ENCODE data around the gene FANCC. TPM values are rescaled to one million over a fixed set of nuclear protein-coding genes. Genes with fewer than 3 reads are reported as not detected.

Gene FANCC
- total RNA-seq, 1 experiment from 2014 or later, result 14.5 TPM

DNA sequence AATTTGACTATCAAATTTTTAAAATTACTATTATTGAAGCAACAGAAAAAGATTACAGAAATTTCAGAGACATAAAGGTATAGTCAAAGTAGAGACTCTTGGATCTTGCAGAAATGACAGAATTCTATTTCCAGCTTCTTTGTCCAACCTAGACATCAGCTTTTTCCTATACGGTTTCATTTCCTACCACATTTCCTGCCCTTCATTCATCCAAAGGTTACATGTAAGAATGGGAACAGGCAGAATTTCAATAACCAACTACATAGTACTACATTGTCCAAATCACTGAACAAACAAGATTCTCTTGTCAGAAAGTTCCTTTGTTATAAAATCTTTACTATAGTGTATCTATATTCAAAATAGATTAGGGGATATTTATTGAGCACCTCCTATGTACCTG, 124.9 kb downstream of the FANCC start:
- H3K27ac Mint-ChIP-seq (ENCODE audit: unreplicated experiment), result no peak overlapping the region
- DNase-seq, result no peak
- BruUV-seq (replicated peaks), result no TSS peak
- CTCF ChIA-PET, result no interaction called here
- no peak overlapping the region for H3K4me3 Mint-ChIP-seq (ENCODE audit: low read depth, unreplicated experiment)
- no peaks in the 10 kb centered on the region for H3K36me3 Mint-ChIP-seq (ENCODE audit: insufficient read depth, unreplicated experiment)
- no peaks in the 10 kb centered on the region for H3K4me1 Mint-ChIP-seq (ENCODE audit: low read depth, unreplicated experiment)
- intact Hi-C loops (cut with micrococcal nuclease; ENCODE audit: unreplicated experiment), result no loop called here
- TF ChIP-seq, protein P1, sequence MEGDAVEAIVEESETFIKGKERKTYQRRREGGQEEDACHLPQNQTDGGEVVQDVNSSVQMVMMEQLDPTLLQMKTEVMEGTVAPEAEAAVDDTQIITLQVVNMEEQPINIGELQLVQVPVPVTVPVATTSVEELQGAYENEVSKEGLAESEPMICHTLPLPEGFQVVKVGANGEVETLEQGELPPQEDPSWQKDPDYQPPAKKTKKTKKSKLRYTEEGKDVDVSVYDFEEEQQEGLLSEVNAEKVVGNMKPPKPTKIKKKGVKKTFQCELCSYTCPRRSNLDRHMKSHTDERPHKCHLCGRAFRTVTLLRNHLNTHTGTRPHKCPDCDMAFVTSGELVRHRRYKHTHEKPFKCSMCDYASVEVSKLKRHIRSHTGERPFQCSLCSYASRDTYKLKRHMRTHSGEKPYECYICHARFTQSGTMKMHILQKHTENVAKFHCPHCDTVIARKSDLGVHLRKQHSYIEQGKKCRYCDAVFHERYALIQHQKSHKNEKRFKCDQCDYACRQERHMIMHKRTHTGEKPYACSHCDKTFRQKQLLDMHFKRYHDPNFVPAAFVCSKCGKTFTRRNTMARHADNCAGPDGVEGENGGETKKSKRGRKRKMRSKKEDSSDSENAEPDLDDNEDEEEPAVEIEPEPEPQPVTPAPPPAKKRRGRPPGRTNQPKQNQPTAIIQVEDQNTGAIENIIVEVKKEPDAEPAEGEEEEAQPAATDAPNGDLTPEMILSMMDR (IDR thresholded peaks at IDR 0.05; ENCODE audit: unreplicated experiment), result no peak
- peaks cover 4% of the 10 kb centered on the region for H3K9me3 Mint-ChIP-seq (ENCODE audit: low read depth, unreplicated experiment)
- H3K27me3 Mint-ChIP-seq (ENCODE audit: unreplicated experiment), result no peaks in the 10 kb centered on the region

DNA sequence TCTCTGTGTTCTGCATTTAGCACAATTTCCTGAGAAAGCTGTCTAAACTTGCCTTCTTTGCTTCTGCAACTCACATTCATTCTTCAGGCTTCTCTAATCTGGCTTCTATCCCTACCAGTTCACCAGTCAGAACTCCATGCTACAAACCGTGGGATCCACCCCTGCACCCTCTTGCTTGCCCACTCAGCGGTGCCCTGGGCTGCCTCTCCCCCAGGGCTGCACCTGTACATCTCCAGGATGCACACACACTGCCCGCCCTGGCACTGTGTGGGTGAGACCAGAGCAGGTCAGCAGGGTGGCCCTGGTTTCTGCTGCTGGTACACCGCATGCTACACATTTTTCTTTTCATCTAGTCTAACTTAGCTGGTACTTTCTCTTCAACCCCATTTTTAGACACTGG, 127.1 kb downstream of the FANCC start:
- H3K27ac Mint-ChIP-seq (ENCODE audit: unreplicated experiment), result no peak overlapping the region
- no peak overlapping the region for H3K4me3 Mint-ChIP-seq (ENCODE audit: low read depth, unreplicated experiment)
- TF ChIP-seq, protein P1 (IDR thresholded peaks at IDR 0.05; ENCODE audit: unreplicated experiment), result no peak
- no peaks in the 10 kb centered on the region for H3K4me1 Mint-ChIP-seq (ENCODE audit: low read depth, unreplicated experiment)
- DNase-seq, result no peak
- H3K9me3 Mint-ChIP-seq (ENCODE audit: low read depth, unreplicated experiment), result peaks cover 4% of the 10 kb centered on the region
- no peaks in the 10 kb centered on the region for H3K27me3 Mint-ChIP-seq (ENCODE audit: unreplicated experiment)
- BruUV-seq (replicated peaks), result no TSS peak
- intact Hi-C loops (cut with micrococcal nuclease; ENCODE audit: unreplicated experiment), result no loop called here
- CTCF ChIA-PET, result no interaction called here
- H3K36me3 Mint-ChIP-seq (ENCODE audit: insufficient read depth, unreplicated experiment), result no peaks in the 10 kb centered on the region

DNA sequence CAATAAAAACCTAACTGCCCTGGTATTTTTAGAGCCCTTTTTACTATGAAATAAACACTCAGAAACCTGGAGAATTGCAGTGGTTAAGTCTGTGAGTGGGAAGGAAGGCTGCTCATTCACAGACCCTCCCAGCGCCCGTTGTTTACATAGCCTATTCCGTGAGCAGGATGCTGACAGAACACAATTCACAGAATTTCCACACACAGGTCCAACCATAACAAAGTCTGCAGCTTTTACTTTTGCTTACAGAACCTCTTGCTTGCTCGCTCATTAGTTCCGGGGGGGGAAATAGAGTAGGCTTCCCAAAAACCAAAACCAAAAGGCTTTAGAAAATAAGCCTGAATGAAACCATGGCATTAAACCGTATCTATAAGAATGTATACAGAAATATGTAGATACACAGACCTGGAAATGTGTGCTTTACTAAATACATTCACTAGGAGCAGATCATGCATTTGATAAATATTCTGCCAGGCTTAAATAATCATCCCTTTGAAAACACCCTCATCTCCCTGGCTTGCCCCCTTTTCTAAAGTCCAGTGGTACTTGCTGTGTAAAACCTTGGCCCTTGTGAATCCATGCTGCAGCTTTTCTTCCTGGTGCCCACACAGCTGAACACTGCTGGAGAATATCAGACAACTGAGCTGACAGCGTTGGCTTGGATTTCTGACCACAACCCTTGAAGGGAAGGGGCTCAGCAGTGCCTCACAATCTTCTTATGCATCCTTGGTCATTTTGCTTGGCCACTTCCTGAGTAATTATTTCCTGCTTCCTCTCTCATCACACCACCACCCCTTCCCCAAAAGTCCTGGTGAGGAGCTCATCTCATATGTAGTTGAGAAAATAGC, 128.0 kb downstream of the FANCC start:
- TF ChIP-seq, protein P1 (IDR thresholded peaks at IDR 0.05; ENCODE audit: unreplicated experiment), result no peak
- peaks cover 4% of the 10 kb centered on the region for H3K9me3 Mint-ChIP-seq (ENCODE audit: low read depth, unreplicated experiment)
- H3K4me1 Mint-ChIP-seq (ENCODE audit: low read depth, unreplicated experiment), result no peaks in the 10 kb centered on the region
- CTCF ChIA-PET, result no interaction called here
- intact Hi-C loops (cut with micrococcal nuclease; ENCODE audit: unreplicated experiment), result no loop called here
- BruUV-seq (replicated peaks), result no TSS peak
- no peak for DNase-seq
- H3K27me3 Mint-ChIP-seq (ENCODE audit: unreplicated experiment), result no peaks in the 10 kb centered on the region
- H3K36me3 Mint-ChIP-seq (ENCODE audit: insufficient read depth, unreplicated experiment), result no peaks in the 10 kb centered on the region
- H3K27ac Mint-ChIP-seq (ENCODE audit: unreplicated experiment), result no peak overlapping the region
- no peak overlapping the region for H3K4me3 Mint-ChIP-seq (ENCODE audit: low read depth, unreplicated experiment)

DNA sequence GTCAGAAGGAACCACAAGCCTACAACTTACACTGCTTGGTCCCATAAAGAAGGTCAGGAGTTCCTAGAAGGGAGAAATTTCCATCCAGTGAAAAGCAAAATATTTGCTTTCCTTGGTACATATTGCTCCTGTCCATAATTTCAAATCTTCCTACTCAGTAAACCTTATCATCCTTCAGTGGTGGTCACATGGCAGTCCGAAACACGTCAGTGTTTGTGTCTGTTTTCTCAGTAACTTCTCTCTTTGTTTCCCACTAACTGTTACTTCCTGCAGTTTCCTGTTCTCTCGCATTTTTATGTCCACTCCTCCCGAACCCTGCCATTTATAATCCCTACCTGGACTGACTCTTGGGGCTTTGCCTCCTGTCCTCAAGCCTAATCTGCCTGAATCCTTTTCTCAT, 129.1 kb downstream of the FANCC start:
- BruUV-seq (replicated peaks), result no TSS peak

More for the DNA sequence above, 129.1 kb downstream of the FANCC start:
- Mint-ChIP-seq H3K27ac (ENCODE audit: unreplicated experiment) (no peak overlapping the region), H3K27me3 (ENCODE audit: unreplicated experiment) (no peaks in the 10 kb centered on the region), H3K4me3 (ENCODE audit: low read depth, unreplicated experiment) (no peak overlapping the region), H3K36me3 (ENCODE audit: insufficient read depth, unreplicated experiment) (no peaks in the 10 kb centered on the region), H3K4me1 (ENCODE audit: low read depth, unreplicated experiment) (no peaks in the 10 kb centered on the region), H3K9me3 (ENCODE audit: low read depth, unreplicated experiment) (peaks cover 3% of the 10 kb centered on the region)
- intact Hi-C loops (cut with micrococcal nuclease; ENCODE audit: unreplicated experiment), result no loop called here
- CTCF ChIA-PET, result no interaction called here
- TF ChIP-seq, protein P1 (IDR thresholded peaks at IDR 0.05; ENCODE audit: unreplicated experiment), result no peak
- no peak for DNase-seq
